ENCODE measurements around the gene ITGB1. TPM values are rescaled to one million over a fixed set of nuclear protein-coding genes. Genes with fewer than 3 reads are reported as not detected.

The ITGB1 gene
- total and polyA plus RNA-seq, 9 of the 15 experiments (the other 6 are each of a cell fraction or from before 2014, with no cell fraction given): 40.2 to 194 (median 155) TPM

DNA sequence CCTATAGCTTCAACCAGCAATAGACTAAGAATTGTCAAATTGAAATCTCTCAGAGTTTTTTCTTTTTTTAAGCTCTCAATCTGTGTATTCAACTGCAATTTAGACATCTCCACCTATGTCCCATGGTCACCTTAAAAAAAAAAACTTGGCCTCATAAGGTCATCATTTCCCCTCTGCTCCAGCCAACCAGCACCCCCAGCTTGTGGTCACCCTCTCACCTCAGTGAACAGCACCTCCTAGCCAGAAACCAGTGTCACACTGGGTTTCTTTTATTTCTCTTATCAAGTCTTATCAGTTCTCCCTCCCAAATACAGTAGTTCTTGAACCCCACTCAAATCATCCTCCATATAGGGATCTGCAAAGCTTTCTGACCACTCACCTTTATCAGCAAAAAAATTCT lies 4.0 kb downstream of the ITGB1 start (continued):
- TF ChIP-seq, protein P1, sequence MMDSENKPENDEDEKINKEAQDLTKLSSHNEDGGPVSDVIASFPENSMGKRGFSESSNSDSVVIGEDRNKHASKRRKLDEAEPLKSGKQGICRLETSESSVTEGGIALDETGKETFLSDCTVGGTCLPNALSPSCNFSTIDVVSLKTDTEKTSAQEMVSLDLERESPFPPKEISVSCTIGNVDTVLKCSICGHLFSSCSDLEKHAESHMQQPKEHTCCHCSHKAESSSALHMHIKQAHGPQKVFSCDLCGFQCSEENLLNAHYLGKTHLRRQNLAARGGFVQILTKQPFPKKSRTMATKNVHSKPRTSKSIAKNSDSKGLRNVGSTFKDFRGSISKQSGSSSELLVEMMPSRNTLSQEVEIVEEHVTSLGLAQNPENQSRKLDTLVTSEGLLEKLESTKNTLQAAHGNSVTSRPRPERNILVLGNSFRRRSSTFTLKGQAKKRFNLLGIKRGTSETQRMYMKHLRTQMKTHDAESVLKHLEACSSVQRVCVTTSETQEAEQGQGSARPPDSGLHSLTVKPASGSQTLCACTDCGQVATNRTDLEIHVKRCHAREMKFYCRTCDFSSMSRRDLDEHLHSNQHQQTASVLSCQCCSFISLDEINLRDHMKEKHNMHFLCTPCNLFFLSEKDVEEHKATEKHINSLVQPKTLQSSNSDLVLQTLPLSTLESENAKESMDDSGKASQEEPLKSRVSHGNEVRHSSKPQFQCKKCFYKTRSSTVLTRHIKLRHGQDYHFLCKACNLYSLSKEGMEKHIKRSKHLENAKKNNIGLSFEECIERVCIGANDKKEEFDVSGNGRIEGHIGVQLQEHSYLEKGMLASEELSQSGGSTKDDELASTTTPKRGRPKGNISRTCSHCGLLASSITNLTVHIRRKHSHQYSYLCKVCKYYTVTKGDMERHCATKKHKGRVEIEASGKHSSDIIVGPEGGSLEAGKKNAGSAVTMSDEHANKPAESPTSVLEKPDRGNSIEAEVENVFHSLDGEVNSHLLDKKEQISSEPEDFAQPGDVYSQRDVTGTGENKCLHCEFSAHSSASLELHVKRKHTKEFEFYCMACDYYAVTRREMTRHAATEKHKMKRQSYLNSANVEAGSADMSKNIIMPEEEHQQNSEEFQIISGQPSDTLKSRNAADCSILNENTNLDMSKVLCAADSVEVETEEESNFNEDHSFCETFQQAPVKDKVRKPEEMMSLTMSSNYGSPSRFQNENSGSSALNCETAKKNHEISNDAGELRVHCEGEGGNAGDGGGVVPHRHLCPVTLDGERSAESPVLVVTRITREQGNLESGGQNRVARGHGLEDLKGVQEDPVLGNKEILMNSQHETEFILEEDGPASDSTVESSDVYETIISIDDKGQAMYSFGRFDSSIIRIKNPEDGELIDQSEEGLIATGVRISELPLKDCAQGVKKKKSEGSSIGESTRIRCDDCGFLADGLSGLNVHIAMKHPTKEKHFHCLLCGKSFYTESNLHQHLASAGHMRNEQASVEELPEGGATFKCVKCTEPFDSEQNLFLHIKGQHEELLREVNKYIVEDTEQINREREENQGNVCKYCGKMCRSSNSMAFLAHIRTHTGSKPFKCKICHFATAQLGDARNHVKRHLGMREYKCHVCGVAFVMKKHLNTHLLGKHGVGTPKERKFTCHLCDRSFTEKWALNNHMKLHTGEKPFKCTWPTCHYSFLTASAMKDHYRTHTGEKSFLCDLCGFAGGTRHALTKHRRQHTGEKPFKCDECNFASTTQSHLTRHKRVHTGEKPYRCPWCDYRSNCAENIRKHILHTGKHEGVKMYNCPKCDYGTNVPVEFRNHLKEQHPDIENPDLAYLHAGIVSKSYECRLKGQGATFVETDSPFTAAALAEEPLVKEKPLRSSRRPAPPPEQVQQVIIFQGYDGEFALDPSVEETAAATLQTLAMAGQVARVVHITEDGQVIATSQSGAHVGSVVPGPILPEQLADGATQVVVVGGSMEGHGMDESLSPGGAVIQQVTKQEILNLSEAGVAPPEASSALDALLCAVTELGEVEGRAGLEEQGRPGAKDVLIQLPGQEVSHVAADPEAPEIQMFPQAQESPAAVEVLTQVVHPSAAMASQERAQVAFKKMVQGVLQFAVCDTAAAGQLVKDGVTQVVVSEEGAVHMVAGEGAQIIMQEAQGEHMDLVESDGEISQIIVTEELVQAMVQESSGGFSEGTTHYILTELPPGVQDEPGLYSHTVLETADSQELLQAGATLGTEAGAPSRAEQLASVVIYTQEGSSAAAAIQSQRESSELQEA (IDR thresholded peaks at IDR 0.05; ENCODE audit: low read depth): no peak
- TF ChIP-seq, protein P2, sequence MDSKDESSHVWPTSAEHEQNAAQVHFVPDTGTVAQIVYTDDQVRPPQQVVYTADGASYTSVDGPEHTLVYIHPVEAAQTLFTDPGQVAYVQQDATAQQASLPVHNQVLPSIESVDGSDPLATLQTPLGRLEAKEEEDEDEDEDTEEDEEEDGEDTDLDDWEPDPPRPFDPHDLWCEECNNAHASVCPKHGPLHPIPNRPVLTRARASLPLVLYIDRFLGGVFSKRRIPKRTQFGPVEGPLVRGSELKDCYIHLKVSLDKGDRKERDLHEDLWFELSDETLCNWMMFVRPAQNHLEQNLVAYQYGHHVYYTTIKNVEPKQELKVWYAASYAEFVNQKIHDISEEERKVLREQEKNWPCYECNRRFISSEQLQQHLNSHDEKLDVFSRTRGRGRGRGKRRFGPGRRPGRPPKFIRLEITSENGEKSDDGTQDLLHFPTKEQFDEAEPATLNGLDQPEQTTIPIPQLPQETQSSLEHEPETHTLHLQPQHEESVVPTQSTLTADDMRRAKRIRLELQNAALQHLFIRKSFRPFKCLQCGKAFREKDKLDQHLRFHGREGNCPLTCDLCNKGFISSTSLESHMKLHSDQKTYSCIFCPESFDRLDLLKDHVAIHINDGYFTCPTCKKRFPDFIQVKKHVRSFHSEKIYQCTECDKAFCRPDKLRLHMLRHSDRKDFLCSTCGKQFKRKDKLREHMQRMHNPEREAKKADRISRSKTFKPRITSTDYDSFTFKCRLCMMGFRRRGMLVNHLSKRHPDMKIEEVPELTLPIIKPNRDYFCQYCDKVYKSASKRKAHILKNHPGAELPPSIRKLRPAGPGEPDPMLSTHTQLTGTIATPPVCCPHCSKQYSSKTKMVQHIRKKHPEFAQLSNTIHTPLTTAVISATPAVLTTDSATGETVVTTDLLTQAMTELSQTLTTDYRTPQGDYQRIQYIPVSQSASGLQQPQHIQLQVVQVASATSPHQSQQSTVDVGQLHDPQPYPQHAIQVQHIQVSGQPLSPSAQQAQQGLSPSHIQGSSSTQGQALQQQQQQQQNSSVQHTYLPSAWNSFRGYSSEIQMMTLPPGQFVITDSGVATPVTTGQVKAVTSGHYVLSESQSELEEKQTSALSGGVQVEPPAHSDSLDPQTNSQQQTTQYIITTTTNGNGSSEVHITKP (IDR thresholded peaks at IDR 0.05; ENCODE audit: partially characterized antibody): no peak
- TF ChIP-seq RAD21 (CRISPR knock-in tag; conservative IDR thresholded peaks at IDR 0.05 in 1 of 2, IDR thresholded peaks at IDR 0.05 in 1 of 2) (0 out of 4 replicates have a peak, but pooled peaks of 1 of the 2 experiments have one; percentile 22), ZNF507 (tag; conservative IDR thresholded peaks at IDR 0.05) (no peak), RB1 (IDR thresholded peaks at IDR 0.05; ENCODE audit: low read depth) (no peak), RBM34 (IDR thresholded peaks at IDR 0.05; ENCODE audit: borderline replicate concordance, insufficient read depth, low read length) (no peak), CCAR2 (IDR thresholded peaks at IDR 0.05; ENCODE audit: low read depth, low read length) (no peak), SNRNP70 (optimal IDR thresholded peaks at IDR 0.05; ENCODE audit: low read depth, low read length) (no peak), SMC3 (conservative IDR thresholded peaks at IDR 0.05; ENCODE audit: insufficient read depth, low read depth, low read length) (no peak), MAZ (CRISPR knock-in tag; conservative IDR thresholded peaks at IDR 0.05 in 1 of 2, IDR thresholded peaks at IDR 0.05 in 1 of 2) (no peak)
- TF ChIP-seq, protein P3, sequence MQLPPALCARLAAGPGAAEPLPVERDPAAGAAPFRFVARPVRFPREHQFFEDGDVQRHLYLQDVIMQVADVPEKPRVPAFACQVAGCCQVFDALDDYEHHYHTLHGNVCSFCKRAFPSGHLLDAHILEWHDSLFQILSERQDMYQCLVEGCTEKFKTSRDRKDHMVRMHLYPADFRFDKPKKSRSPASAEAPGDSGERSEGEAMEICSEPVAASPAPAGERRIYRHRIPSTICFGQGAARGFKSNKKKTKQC (CRISPR knock-in tag; IDR thresholded peaks at IDR 0.05): no peak
